ENCODE data around the gene GALNT10. TPM values are rescaled to one million over a fixed set of nuclear protein-coding genes. Genes with fewer than 3 reads are reported as not detected.

GALNT10 gene
- polyA plus RNA-seq, 1 donor = 12.9 TPM

DNA sequence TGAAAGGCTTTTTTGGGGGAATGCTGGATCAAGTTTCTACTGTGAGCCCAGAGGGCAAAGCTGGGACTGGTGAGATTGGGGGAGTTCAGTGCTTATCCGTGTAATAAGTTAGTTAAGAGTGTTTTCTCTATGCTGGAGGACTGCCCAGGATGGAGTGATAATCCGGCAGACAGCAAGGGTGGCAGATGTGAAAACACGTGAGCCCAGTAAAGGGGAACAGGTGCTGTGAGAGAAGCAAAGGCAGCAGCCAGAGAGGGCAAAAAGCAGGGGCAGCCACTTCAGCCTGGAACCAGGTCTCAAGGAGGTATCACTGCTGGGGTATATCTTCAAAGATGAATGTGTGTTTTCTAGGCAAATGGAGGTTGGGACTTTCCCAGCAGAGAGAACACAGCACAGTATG is 53.9 kb downstream of the GALNT10 start:
- Histone ChIP-seq H3K36me3 (ENCODE audit: control insufficient read depth, insufficient read depth, low read length) (no peaks in the 10 kb centered on the region), H3K9me3 (ENCODE audit: control insufficient read depth, low read depth, low read length) (no peaks in the 10 kb centered on the region), H3K27ac (ENCODE audit: low read length) (no peak overlapping the region), H3K27me3 (ENCODE audit: control insufficient read depth, insufficient read depth, low read length) (no peaks in the 10 kb centered on the region), H3K4me3 (ENCODE audit: low read length) (no peak overlapping the region), H3K4me1 (ENCODE audit: control insufficient read depth, insufficient read depth, low read length) (peaks cover 6% of the 10 kb centered on the region)
- DNase-seq = no peak
- 100% methylated on average over 1 of the region's 3 CpGs for WGBS (ENCODE audit: insufficient coverage, low lambda C conversion rate)

DNA sequence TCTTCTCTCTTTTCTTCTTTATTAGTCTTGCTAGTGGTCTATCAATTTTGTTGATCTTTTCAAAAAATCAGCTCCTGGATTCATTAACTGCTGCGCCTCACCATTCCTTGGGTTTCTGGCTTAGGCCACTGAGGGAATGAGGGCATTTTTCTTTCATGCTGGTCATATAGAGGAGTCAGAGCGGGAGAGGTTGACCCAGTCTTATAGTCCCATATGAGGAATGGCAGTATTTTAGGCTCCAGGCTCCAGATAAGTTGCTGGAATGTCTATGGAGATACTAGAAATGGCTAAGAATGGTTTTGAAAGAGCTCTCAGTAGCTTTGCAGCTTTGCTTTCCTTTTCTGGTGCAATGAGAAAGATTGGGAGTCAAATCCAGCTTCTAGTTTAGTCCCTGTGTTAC is 58.2 kb downstream of the GALNT10 start:
- DNase-seq = no peak
- WGBS (ENCODE audit: insufficient coverage, low lambda C conversion rate) = no CpG with 5 or more reads among the region's 2 CpGs
- Histone ChIP-seq H3K27me3 (ENCODE audit: control insufficient read depth, insufficient read depth, low read length) (no peaks in the 10 kb centered on the region), H3K9me3 (ENCODE audit: control insufficient read depth, low read depth, low read length) (no peaks in the 10 kb centered on the region), H3K36me3 (ENCODE audit: control insufficient read depth, insufficient read depth, low read length) (no peaks in the 10 kb centered on the region), H3K27ac (ENCODE audit: low read length) (no peak overlapping the region), H3K4me3 (ENCODE audit: low read length) (no peak overlapping the region), H3K4me1 (ENCODE audit: control insufficient read depth, insufficient read depth, low read length) (no peaks in the 10 kb centered on the region)

DNA sequence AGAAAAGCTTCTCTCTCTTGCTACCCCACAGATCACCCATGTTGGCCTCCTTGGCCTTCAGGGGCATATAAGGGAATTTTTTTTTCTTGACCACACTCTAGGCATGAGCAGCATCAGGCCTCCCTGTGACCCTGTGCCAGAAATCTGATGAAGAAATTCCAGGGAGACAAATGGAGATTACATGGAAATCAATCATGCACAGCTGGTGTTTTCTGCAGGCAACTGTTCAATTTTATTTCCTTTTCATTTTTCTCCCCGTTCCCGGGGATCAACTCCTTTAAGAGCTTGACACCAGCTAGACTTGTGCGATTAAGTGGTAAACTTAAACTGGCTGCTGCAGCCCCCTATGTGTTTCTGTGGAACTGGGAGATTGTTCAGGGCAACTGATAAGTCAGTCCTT is 59.3 kb downstream of the GALNT10 start:
- H3K4me1 ChIP-seq (ENCODE audit: control insufficient read depth, insufficient read depth, low read length) = no peaks in the 10 kb centered on the region
- no peak for DNase-seq
- no peaks in the 10 kb centered on the region for H3K9me3 ChIP-seq (ENCODE audit: control insufficient read depth, low read depth, low read length)
- no peak overlapping the region for H3K4me3 ChIP-seq (ENCODE audit: low read length)
- no peak overlapping the region for H3K27ac ChIP-seq (ENCODE audit: low read length)
- no peaks in the 10 kb centered on the region for H3K27me3 ChIP-seq (ENCODE audit: control insufficient read depth, insufficient read depth, low read length)
- no peaks in the 10 kb centered on the region for H3K36me3 ChIP-seq (ENCODE audit: control insufficient read depth, insufficient read depth, low read length)
- WGBS (ENCODE audit: insufficient coverage, low lambda C conversion rate) = 75% methylated on average over 2 of the region's 3 CpGs

DNA sequence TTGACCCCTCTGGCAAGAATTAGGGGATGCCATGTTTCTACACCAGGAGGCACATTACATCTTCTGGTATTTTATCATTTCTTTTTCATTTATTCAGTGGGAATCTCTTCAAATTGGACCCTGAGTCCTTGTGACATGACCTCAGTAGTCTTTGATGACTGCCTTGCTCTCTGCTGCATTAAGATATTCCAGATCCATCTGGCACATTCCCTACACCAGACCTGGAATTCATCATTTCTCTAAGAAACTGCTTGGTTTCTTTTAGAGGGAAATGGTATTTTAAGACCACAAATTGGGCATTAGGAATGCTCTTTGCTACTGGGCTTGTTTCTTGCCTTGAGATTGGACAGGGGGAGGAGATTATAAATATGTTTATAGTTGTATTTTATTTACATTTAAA is 61.0 kb downstream of the GALNT10 start:
- Histone ChIP-seq H3K9me3 (ENCODE audit: control insufficient read depth, low read depth, low read length) (no peaks in the 10 kb centered on the region), H3K36me3 (ENCODE audit: control insufficient read depth, insufficient read depth, low read length) (no peaks in the 10 kb centered on the region), H3K27ac (ENCODE audit: low read length) (no peak overlapping the region), H3K4me1 (ENCODE audit: control insufficient read depth, insufficient read depth, low read length) (peaks cover 5% of the 10 kb centered on the region), H3K27me3 (ENCODE audit: control insufficient read depth, insufficient read depth, low read length) (no peaks in the 10 kb centered on the region), H3K4me3 (ENCODE audit: low read length) (no peak overlapping the region)
- no peak for DNase-seq

DNA sequence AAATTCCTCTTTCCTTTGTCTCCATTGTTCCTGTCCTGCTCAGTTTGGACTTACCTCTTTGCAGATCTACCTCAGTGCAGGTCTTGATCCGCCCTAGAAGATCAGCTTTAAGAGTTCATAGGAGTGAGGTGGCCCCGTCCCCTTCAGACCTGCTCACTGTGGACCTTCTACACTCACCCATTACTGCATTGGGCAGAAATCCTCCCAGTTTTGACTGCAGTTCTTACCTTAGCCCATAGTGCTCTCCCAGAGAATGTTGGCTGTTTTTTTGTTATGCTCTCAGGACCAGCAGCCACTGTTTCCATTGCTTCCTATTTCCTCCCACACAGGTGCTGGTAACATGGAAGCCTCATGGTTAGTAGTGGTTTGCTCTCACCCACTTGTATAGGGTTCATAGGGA is 63.3 kb downstream of the GALNT10 start:
- WGBS (ENCODE audit: insufficient coverage, low lambda C conversion rate) = no CpG with 5 or more reads among the region's 2 CpGs
- H3K4me3 ChIP-seq (ENCODE audit: low read length) = no peak overlapping the region
- no peak for DNase-seq

DNA sequence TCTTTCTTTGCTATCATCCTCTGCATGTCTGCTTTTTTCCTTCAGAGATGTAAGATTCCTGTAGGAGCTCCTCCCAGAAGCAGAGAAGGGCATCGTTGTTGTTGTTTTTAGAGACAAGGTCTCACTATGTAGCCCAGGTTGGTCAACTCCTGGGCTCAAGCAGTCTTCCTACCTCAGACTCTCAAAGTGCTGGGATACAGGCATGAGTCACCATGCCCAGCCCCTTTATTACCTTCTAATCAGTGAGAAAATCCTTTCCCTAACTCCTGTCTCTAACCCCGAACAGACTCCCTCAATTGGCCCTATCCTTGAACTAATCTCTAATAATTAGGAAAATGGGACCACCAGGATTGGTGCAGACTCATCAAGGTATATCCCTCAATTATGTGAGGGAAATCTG is 64.4 kb downstream of the GALNT10 start:
- H3K27me3 ChIP-seq (ENCODE audit: control insufficient read depth, insufficient read depth, low read length) = no peaks in the 10 kb centered on the region
- H3K4me3 ChIP-seq (ENCODE audit: low read length) = no peak overlapping the region
- H3K36me3 ChIP-seq (ENCODE audit: control insufficient read depth, insufficient read depth, low read length) = no peaks in the 10 kb centered on the region
- WGBS (ENCODE audit: insufficient coverage, low lambda C conversion rate) = no CpG with 5 or more reads among the region's 2 CpGs
- H3K9me3 ChIP-seq (ENCODE audit: control insufficient read depth, low read depth, low read length) = no peaks in the 10 kb centered on the region
- no peak overlapping the region for H3K27ac ChIP-seq (ENCODE audit: low read length)
- DNase-seq = peak; percentile 37 to 75
- peaks cover 27% of the 10 kb centered on the region for H3K4me1 ChIP-seq (ENCODE audit: control insufficient read depth, insufficient read depth, low read length)

More for the DNA sequence above, 63.3 kb downstream of the GALNT10 start:
- Histone ChIP-seq H3K36me3 (ENCODE audit: control insufficient read depth, insufficient read depth, low read length) (no peaks in the 10 kb centered on the region), H3K9me3 (ENCODE audit: control insufficient read depth, low read depth, low read length) (no peaks in the 10 kb centered on the region), H3K27me3 (ENCODE audit: control insufficient read depth, insufficient read depth, low read length) (no peaks in the 10 kb centered on the region), H3K27ac (ENCODE audit: low read length) (no peak overlapping the region), H3K4me1 (ENCODE audit: control insufficient read depth, insufficient read depth, low read length) (peaks cover 24% of the 10 kb centered on the region)

DNA sequence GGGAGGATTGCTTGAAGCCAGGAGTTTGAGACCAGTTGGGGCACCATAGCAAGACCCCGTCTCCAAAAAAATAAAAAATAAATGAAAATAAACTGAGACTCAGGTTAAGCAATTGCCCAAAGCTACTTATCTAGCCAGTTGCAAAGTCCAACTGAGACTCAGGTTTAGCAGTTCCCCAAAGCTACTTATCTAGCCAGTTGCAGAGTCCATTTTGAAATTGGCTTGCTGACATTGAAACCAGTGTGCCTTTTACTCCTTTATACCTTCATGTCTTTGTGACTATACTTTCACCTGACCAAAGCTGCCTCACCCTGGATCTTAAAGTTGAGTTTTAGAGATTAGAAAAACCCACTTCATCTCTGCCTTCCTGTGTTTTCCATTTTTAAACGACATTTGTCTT is 66.5 kb downstream of the GALNT10 start:
- DNase-seq = peak; percentile 26 to 64
- Histone ChIP-seq H3K27ac (ENCODE audit: low read length) (peak overlapping the region; percentile 34), H3K9me3 (ENCODE audit: control insufficient read depth, low read depth, low read length) (no peaks in the 10 kb centered on the region), H3K27me3 (ENCODE audit: control insufficient read depth, insufficient read depth, low read length) (no peaks in the 10 kb centered on the region), H3K36me3 (ENCODE audit: control insufficient read depth, insufficient read depth, low read length) (no peaks in the 10 kb centered on the region), H3K4me1 (ENCODE audit: control insufficient read depth, insufficient read depth, low read length) (peaks cover 27% of the 10 kb centered on the region), H3K4me3 (ENCODE audit: low read length) (no peak overlapping the region)
- 17% methylated on average over 1 of the region's 2 CpGs for WGBS (ENCODE audit: insufficient coverage, low lambda C conversion rate)

DNA sequence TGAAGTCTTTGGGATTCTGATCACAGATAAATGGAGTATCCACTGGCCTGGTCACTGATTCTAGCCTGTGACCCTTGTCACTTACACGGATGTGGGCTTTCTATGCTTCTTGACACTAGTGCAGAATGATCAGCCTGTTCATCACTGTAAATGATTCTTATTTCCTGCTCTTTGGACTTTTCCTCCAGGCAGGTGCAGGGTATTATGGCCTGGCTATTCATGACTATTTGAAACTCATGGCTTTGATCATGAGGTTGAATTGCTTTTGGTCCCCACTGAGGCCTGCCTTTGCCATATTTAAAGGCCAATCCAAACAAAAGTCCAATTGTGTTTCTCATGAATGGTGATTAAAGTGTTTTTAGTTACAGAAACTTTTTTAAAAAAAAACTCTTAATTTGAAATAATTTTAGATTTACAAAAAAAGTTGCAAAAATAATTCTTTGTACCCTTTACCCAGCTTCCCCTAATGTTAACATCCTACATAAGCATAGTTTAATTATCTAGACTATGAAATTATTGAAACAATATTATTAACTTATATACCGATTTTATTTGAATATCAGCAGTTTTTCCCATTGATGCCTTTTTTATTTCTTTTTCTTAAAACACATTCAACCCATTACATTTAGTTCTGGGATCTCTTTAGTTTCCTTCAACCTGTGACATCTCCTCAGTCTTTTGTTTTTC is 68.1 kb downstream of the GALNT10 start:
- no peaks in the 10 kb centered on the region for H3K9me3 ChIP-seq (ENCODE audit: control insufficient read depth, low read depth, low read length)
- H3K27ac ChIP-seq (ENCODE audit: low read length) = peak overlapping the region; percentile 34
- no peak overlapping the region for H3K4me3 ChIP-seq (ENCODE audit: low read length)
- peak; percentile 65 to 88 for DNase-seq
- H3K27me3 ChIP-seq (ENCODE audit: control insufficient read depth, insufficient read depth, low read length) = no peaks in the 10 kb centered on the region
- 50% methylated on average over 2 of the region's 2 CpGs for WGBS (ENCODE audit: insufficient coverage, low lambda C conversion rate)
- peaks cover 27% of the 10 kb centered on the region for H3K4me1 ChIP-seq (ENCODE audit: control insufficient read depth, insufficient read depth, low read length)
- H3K36me3 ChIP-seq (ENCODE audit: control insufficient read depth, insufficient read depth, low read length) = no peaks in the 10 kb centered on the region

DNA sequence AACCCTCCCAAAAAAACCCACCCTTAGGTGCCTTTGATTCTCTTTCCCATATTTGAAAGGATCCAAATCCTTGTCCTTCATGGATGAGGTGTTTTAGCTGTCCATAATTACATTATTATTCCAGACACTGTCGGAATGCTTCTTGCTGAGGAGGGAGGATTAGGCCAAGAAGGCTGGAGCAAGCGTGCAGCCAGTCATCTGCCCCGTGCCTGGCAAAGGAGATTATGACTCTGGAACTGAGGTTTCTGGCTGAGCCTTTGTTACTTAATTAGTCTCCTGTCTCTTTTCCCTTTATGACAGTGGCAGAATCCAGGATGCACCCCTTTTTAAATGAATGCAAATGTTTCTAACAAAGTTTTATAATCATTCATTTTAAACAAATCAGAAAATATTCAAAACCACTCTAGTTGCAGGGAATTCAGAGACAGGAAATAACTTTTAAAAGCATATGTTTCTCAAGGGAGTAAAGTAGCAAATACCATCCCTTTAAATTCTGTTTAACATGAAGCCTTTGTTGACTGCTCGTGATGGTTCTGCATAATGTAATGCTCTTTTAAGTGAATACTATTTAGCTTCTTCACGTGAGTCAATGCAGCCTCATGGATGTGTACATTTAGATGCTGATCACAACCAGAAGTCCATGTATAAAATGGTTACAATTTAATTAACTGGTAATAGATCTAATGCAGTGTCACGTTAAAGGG is 69.8 kb downstream of the GALNT10 start:
- H3K9me3 ChIP-seq (ENCODE audit: control insufficient read depth, low read depth, low read length) = no peaks in the 10 kb centered on the region
- no CpG with 5 or more reads among the region's 6 CpGs for WGBS (ENCODE audit: insufficient coverage, low lambda C conversion rate)
- H3K36me3 ChIP-seq (ENCODE audit: control insufficient read depth, insufficient read depth, low read length) = no peaks in the 10 kb centered on the region
- no peak overlapping the region for H3K27ac ChIP-seq (ENCODE audit: low read length)
- H3K4me3 ChIP-seq (ENCODE audit: low read length) = no peak overlapping the region
- H3K4me1 ChIP-seq (ENCODE audit: control insufficient read depth, insufficient read depth, low read length) = peaks cover 23% of the 10 kb centered on the region
- H3K27me3 ChIP-seq (ENCODE audit: control insufficient read depth, insufficient read depth, low read length) = no peaks in the 10 kb centered on the region
- no peak for DNase-seq

DNA sequence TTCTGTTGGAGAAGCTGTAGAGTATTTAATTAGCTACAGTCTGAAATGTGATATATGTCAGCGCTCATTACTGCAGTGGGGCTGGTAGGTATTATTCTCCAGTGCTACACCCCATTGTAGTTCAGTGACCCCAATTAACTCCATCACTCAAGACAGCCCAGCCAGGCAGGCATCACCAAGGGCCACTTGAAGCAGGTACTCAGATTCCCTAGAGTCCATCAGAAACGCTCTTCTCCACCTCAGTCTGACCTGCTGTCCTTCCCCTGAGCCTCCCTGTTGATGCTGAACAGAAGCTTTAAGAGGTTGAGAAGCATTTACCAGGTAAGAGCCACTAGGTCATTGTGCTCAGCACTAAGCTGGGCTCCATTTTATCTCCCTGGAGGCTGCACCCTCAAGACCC is 71.8 kb downstream of the GALNT10 start:
- Histone ChIP-seq H3K9me3 (ENCODE audit: control insufficient read depth, low read depth, low read length) (no peaks in the 10 kb centered on the region), H3K27ac (ENCODE audit: low read length) (no peak overlapping the region), H3K36me3 (ENCODE audit: control insufficient read depth, insufficient read depth, low read length) (no peaks in the 10 kb centered on the region), H3K4me3 (ENCODE audit: low read length) (no peak overlapping the region), H3K4me1 (ENCODE audit: control insufficient read depth, insufficient read depth, low read length) (peaks cover 16% of the 10 kb centered on the region), H3K27me3 (ENCODE audit: control insufficient read depth, insufficient read depth, low read length) (no peaks in the 10 kb centered on the region)
- no peak for DNase-seq
- no CpG with 5 or more reads among the region's 2 CpGs for WGBS (ENCODE audit: insufficient coverage, low lambda C conversion rate)
